ENCODE data around the gene ERICH6B.
A peak's percentile ranks its signal among the peaks of the same experiment; 100 is the strongest.

ERICH6B gene

DNA sequence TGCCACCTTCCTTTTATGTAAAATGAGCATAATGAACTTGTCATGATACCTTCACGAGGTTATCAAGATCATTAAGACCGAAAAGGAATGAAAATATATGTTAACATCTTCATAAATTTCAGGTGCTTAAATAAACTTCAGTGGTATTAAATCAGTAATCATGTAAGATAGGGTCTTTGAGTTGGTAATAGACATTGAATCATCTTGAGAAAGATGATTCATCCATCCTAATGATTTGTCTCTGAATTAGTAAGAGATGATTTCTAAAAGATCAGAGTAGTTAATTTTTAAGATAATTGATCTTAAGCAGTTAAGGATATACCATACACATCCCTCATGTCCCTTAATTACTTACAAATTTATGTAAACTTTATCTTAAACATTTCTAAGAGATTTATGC is 98.8 kb downstream of the ERICH6B start:
- TF ChIP-seq, protein P1, sequence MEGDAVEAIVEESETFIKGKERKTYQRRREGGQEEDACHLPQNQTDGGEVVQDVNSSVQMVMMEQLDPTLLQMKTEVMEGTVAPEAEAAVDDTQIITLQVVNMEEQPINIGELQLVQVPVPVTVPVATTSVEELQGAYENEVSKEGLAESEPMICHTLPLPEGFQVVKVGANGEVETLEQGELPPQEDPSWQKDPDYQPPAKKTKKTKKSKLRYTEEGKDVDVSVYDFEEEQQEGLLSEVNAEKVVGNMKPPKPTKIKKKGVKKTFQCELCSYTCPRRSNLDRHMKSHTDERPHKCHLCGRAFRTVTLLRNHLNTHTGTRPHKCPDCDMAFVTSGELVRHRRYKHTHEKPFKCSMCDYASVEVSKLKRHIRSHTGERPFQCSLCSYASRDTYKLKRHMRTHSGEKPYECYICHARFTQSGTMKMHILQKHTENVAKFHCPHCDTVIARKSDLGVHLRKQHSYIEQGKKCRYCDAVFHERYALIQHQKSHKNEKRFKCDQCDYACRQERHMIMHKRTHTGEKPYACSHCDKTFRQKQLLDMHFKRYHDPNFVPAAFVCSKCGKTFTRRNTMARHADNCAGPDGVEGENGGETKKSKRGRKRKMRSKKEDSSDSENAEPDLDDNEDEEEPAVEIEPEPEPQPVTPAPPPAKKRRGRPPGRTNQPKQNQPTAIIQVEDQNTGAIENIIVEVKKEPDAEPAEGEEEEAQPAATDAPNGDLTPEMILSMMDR (conservative IDR thresholded peaks at IDR 0.05; ENCODE audit: low read depth, low read length): no peak
- no peak overlapping the region for H3K4me3 ChIP-seq (ENCODE audit: low read length)
- no peak for DNase-seq (ENCODE audit: low read depth)

DNA sequence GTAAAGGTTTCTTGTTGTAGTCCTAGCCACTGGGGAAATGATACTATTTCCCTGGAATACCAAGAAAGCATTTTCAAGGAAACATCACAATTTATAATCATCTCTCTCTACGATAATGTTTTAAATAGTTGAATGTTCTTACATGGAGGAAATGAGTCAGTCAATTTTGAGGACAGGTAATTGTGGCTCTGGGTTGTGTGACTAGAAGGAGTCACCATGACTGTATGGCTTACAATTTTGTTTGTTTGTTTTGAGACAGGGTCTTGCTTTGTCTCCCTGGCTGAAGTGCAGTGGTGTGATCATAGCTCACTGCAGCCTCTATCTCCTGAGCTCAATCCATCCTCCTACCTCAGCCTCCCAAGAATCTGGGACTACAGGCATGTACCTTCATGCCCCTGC is 103.4 kb downstream of the ERICH6B start:
- TF ChIP-seq, protein P1 (conservative IDR thresholded peaks at IDR 0.05; ENCODE audit: low read depth, low read length): no peak
- no peak overlapping the region for H3K4me3 ChIP-seq (ENCODE audit: low read length)
- DNase-seq (ENCODE audit: low read depth): no peak

DNA sequence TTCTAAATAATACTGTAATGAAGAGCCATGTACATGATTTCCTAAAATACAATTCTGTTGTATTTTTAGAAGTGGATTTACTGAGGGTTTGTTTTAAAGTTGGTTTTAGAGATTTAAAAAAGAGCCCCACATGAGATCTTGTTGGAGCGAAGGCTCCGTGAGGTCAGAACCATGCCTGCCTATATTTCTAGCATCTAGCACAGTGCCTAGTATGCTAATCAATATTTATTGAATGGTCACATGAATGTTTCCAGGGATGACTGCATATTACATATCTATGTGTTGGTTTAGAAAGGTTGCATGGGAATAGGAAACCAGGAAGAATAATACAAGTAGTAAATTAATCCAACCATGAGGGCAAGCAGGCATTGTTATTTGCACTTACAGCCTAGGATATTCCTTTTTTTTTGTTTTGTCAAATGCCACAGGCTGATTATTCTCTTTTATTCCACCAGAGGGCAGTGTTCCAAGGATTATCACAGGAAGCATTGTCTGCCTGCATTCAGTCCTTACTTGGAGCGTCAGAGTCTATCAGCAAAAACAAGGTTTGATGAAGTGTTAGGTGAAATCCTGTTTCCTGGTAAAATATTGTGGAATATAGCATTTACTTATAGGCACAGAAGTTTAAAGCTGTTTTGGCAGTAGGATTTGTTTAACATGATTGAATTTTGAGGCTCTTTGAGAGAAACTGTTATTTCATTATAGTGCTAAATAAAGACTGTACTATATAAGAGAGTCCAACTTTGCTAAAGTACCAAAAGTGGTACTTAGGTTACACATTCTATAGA is 104.0 kb downstream of the ERICH6B start:
- H3K4me3 ChIP-seq (ENCODE audit: low read length): no peak overlapping the region
- TF ChIP-seq, protein P1 (conservative IDR thresholded peaks at IDR 0.05; ENCODE audit: low read depth, low read length): peak; percentile 78
- peak; percentile 27 for DNase-seq (ENCODE audit: low read depth)

DNA sequence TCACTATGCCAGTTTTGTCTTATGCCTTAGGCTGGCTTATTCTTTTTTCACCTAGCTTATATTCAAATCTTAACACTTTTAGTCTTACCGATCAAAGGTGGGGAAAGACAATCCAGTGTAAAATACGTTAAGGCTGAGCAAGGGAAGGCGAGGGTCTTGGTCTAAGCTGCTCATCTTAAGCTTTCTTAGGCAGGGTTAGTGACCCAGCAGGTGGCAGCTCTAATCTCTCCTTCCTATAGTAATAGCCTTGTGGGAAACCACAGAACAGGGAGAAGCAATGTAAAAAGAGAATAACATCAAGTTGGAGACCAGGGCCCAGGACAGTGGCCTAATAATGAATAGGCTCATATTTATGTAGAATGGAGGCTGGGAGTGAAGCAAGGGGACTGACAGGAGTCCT is 104.9 kb downstream of the ERICH6B start:
- no peak overlapping the region for H3K4me3 ChIP-seq (ENCODE audit: low read length)
- no peak for DNase-seq (ENCODE audit: low read depth)
- TF ChIP-seq, protein P1 (conservative IDR thresholded peaks at IDR 0.05; ENCODE audit: low read depth, low read length): no peak

DNA sequence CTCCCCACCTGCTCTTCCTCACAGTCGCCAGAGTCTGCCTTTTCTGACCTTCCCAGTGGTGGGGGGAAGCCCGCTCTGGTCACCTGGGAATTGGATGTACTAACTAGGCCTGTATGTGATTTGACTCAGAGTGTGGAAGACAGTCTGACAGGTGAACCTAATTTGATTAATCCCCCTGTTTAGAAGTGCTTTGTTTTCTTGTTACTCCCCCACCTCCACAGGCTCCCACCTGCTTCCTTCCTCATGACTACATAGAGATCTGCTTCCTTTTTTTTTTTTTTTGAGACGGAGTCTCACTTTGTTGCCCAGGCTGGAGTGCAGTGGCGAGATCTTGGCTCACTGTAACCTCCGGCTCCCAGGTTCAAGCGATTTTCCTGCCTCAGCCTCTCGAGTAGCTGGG is 106.8 kb downstream of the ERICH6B start:
- DNase-seq (ENCODE audit: low read depth): no peak
- no peak overlapping the region for H3K4me3 ChIP-seq (ENCODE audit: low read length)
- TF ChIP-seq, protein P1 (conservative IDR thresholded peaks at IDR 0.05; ENCODE audit: low read depth, low read length): no peak

DNA sequence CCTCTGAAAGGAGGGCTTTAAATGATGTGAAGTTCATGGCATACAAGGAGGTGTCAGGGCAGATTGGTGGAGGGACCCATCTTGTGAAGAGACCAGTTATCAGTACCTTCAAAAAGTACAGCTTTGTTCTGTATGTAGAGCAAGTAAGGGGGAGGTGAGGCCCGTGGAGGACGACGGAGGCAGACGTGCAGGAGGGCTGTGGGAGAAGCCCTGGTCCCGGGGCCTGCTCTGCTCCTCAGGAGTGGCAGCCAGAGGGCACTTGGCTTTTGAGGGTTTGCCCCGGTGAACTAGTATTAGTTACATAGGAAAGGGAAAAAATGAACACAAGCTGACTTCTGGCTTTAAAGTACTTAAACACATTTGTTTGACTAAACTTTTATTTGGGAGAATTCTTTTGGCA is 108.7 kb downstream of the ERICH6B start:
- TF ChIP-seq, protein P1 (conservative IDR thresholded peaks at IDR 0.05; ENCODE audit: low read depth, low read length): no peak
- no peak overlapping the region for H3K4me3 ChIP-seq (ENCODE audit: low read length)
- DNase-seq (ENCODE audit: low read depth): no peak

DNA sequence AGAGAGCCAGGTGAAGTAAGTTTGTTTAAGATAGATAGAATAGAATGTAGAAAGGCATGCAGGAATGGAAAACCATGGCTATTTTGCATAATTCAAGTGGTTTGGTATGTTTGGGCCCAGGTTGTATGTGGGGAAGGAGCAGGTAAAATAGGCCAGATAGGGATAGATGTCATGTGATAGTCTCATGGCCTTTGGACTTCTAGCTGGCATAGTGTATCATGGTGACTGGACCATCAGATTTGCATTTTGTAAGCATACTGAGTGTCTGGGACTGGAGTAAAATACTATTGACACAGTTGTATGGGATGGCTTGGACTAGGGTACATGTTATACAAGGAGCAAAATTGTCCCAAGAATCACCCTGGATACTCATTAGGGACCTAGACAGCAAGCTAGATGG is 111.9 kb downstream of the ERICH6B start:
- no peak overlapping the region for H3K4me3 ChIP-seq (ENCODE audit: low read length)
- DNase-seq (ENCODE audit: low read depth): no peak
- TF ChIP-seq, protein P1 (conservative IDR thresholded peaks at IDR 0.05; ENCODE audit: low read depth, low read length): no peak
